H1 (cell line): ENCODE measurements around the gene ANK3. TPM values are rescaled to one million over a fixed set of nuclear protein-coding genes. Genes with fewer than 3 reads are reported as not detected.

ENCODE experiments used
- CTCF ChIA-PET: fragments of 300-600 bp; sonication (Branson Sonifier 250); formaldehyde crosslinking; loops from one replicate; lab custom pipeline; 2021; ENCODE audit not compliant: partially characterized antibody; lab: Charles Lee
- POLR2A ChIA-PET: fragments of 300-600 bp; sonication (Branson Sonifier 250); formaldehyde crosslinking; loops from one replicate; lab custom pipeline; 2021; ENCODE audit warnings: inconsistent platforms; ENCODE audit not compliant: partially characterized antibody; lab: Charles Lee
- DNase-seq, 2 experiments: peaks; one replicate each; pipeline versions ENCODE4 v3.0.0 to v3.0.0-alpha.2; 2010 to 2022; ENCODE audit warnings: low spot score in 2 of 2, low read depth in 1 of 2, mixed read lengths in 1 of 2
- FAIRE-seq: peaks from 2 replicates; lab custom pipeline; 2011; peaks lifted over from hg19 to GRCh38; lab: Jason Lieb, UNC
- H2AFZ ChIP-seq: 2 replicates; pipeline ENCODE4 v1.8.1; 2012; ENCODE audit warnings: low read length, inconsistent platforms
- H2AK5ac ChIP-seq: 2 replicates; pipeline ENCODE4 v1.6.1; 2013; ENCODE audit warnings: low read depth, low read length
- H2BK120ac ChIP-seq: replicated peaks from 2 replicates; pipeline ENCODE3; 2013; ENCODE audit warnings: low read depth, low read length, inconsistent platforms
- H2BK12ac ChIP-seq: 2 replicates; pipeline ENCODE4 v1.6.1; 2013; ENCODE audit warnings: low read depth, low read length
- H2BK15ac ChIP-seq: 2 replicates; pipeline ENCODE4 v1.6.1; 2013; ENCODE audit warnings: low read length
- H2BK20ac ChIP-seq: 2 replicates; pipeline ENCODE4 v1.6.1; 2013; ENCODE audit warnings: low read length
- H2BK5ac ChIP-seq: 2 replicates; pipeline ENCODE4 v1.6.1; 2013; ENCODE audit warnings: low read depth, low read length
- H3K14ac ChIP-seq: 2 replicates; pipeline ENCODE4 v1.6.1; 2013; ENCODE audit warnings: inconsistent platforms; ENCODE audit not compliant: insufficient read length
- H3K18ac ChIP-seq: 2 replicates; pipeline ENCODE4 v1.6.1; 2013; ENCODE audit warnings: low read length; ENCODE audit errors: extremely low read depth
- H3K23ac ChIP-seq: 2 replicates; pipeline ENCODE4 v1.6.1; 2013; ENCODE audit warnings: inconsistent platforms; ENCODE audit not compliant: insufficient read length
- H3K23me2 ChIP-seq: 2 replicates; pipeline ENCODE4 v1.6.1; 2013; ENCODE audit warnings: low read depth, low read length
- H3K27ac ChIP-seq: 2 replicates; pipeline ENCODE4 v1.6.1; 2011; ENCODE audit warnings: low read depth, low read length, inconsistent platforms
- H3K27me3 ChIP-seq, 4 experiments: replicated peaks in 1 of 4; 1 replicate in 1 of 4; 2 replicates in 3 of 4; pipeline versions ENCODE4 v1.6.1 to v1.8.1; 2011 to 2013; ENCODE audit warnings: low read length in 3 of 4, mild to moderate bottlenecking in 3 of 4, inconsistent platforms in 2 of 4, mixed read lengths in 2 of 4, moderate library complexity in 1 of 4; ENCODE audit not compliant: control insufficient read depth in 3 of 4, insufficient read depth in 3 of 4; ENCODE audit errors: extremely low read depth in 1 of 4
- H3K36me3 ChIP-seq, 4 experiments: 2 replicates each; pipeline versions ENCODE4 v1.6.1 to v1.8.1; 2011 to 2013; ENCODE audit warnings: mild to moderate bottlenecking in 4 of 4, low read length in 3 of 4, moderate library complexity in 2 of 4, control low read depth in 1 of 4, inconsistent platforms in 1 of 4; ENCODE audit not compliant: insufficient read depth in 4 of 4, control insufficient read depth in 2 of 4
- H3K4ac ChIP-seq: replicated peaks from 2 replicates; pipeline ENCODE3; 2013; ENCODE audit warnings: low read length, low read depth, mixed read lengths, inconsistent platforms; ENCODE audit not compliant: insufficient read length
- H3K4me1 ChIP-seq, 4 experiments: replicated peaks in 1 of 4; 1 replicate in 1 of 4; 2 replicates in 3 of 4; pipeline versions ENCODE4 v1.6.1 to v1.8.1; 2011 to 2013; ENCODE audit warnings: low read length in 3 of 4, inconsistent platforms in 2 of 4, mixed read lengths in 1 of 4; ENCODE audit not compliant: insufficient read depth in 4 of 4, control insufficient read depth in 3 of 4
- H3K4me2 ChIP-seq, 2 experiments: 2 replicates each; pipeline versions ENCODE4 v1.6.1 to v1.8.1; 2011 to 2013; ENCODE audit warnings: low read depth in 2 of 2, low read length in 2 of 2, control low read depth in 1 of 2, inconsistent platforms in 1 of 2, mild to moderate bottlenecking in 1 of 2; ENCODE audit not compliant: insufficient read depth in 1 of 2
- H3K4me3 ChIP-seq, 4 experiments: fragments of 200-600, 300-600 bp in 1 of 4; sonication (generic), shearing (Covaris generic), sonication (Bioruptor Twin) in 1 of 4; 2 replicates each; pipeline versions ENCODE4 v1.5.1 to v1.8.1; 2011 to 2016; ENCODE audit warnings: low read length in 4 of 4, low read depth in 3 of 4, control low read depth in 2 of 4, inconsistent platforms in 2 of 4, mild to moderate bottlenecking in 2 of 4, mixed read lengths in 1 of 4, moderate library complexity in 1 of 4; ENCODE audit not compliant: insufficient read depth in 2 of 4; ENCODE audit errors: extremely low read depth in 1 of 4
- H3K56ac ChIP-seq: replicated peaks from 2 replicates; pipeline ENCODE3; 2013; ENCODE audit warnings: low read depth, mild to moderate bottlenecking, mixed read lengths, low read length, inconsistent platforms; ENCODE audit not compliant: insufficient read length
- H3K79me1 ChIP-seq: 2 replicates; pipeline ENCODE4 v1.6.1; 2013; ENCODE audit warnings: low read depth, low read length, control low read depth
- H3K79me2 ChIP-seq, 2 experiments: 2 replicates each; pipeline versions ENCODE4 v1.6.1 to v1.8.1; 2012 to 2013; ENCODE audit warnings: low read length in 2 of 2, mild to moderate bottlenecking in 2 of 2, inconsistent platforms in 1 of 2; ENCODE audit not compliant: insufficient read depth in 2 of 2, control insufficient read depth in 1 of 2
- H3K9ac ChIP-seq, 4 experiments: replicated peaks in 1 of 4; 1 replicate in 1 of 4; 2 replicates in 3 of 4; pipeline versions ENCODE4 v1.6.1 to v1.8.1; 2011 to 2013; ENCODE audit warnings: low read depth in 3 of 4, low read length in 3 of 4, control low read depth in 2 of 4, mild to moderate bottlenecking in 2 of 4, moderate library complexity in 2 of 4, inconsistent platforms in 1 of 4; ENCODE audit errors: extremely low read depth in 1 of 4
- H3K9me3 ChIP-seq, 2 experiments: 2 replicates each; pipeline versions ENCODE4 v1.6.1 to v1.8.1; 2012 to 2013; ENCODE audit warnings: mild to moderate bottlenecking in 2 of 2, moderate library complexity in 2 of 2, control low read depth in 1 of 2, inconsistent platforms in 1 of 2, low read depth in 1 of 2, low read length in 1 of 2, mixed read lengths in 1 of 2; ENCODE audit not compliant: insufficient read depth in 2 of 2
- H4K20me1 ChIP-seq, 2 experiments: replicated peaks in 1 of 2; 2 replicates each; pipeline versions ENCODE3 to v1.8.1; 2011 to 2013; ENCODE audit warnings: inconsistent platforms in 2 of 2, low read length in 2 of 2, mild to moderate bottlenecking in 1 of 2; ENCODE audit not compliant: insufficient read depth in 2 of 2, control insufficient read depth in 1 of 2
- H4K5ac ChIP-seq: 2 replicates; pipeline ENCODE4 v1.6.1; 2013; ENCODE audit warnings: low read length, low read depth, mixed read lengths, inconsistent platforms; ENCODE audit not compliant: insufficient read length
- H4K8ac ChIP-seq: 2 replicates; pipeline ENCODE4 v1.8.0; 2013; ENCODE audit warnings: mild to moderate bottlenecking, moderate library complexity, low read length, inconsistent platforms; ENCODE audit not compliant: insufficient read depth; ENCODE audit errors: extremely low read depth
- H4K91ac ChIP-seq: replicated peaks from 2 replicates; pipeline ENCODE3; 2013; ENCODE audit warnings: low read length, mixed read lengths, inconsistent platforms; ENCODE audit not compliant: insufficient read length
- EZH2 ChIP-seq: fragments of 200-600 bp; sonication (generic); IDR thresholded peaks from 2 replicates; pipeline ENCODE4 v1.7.1; 2012; ENCODE audit warnings: low read depth, mild to moderate bottlenecking, moderate library complexity, low read length, inconsistent platforms; ENCODE audit not compliant: severe bottlenecking
- GABPA ChIP-seq: IDR thresholded peaks from 2 replicates; pipeline ENCODE4 v1.6.1; 2011; ENCODE audit warnings: mild to moderate bottlenecking, low read length, moderate library complexity, borderline replicate concordance; ENCODE audit not compliant: insufficient read depth
- GTF2F1 ChIP-seq: IDR thresholded peaks from 2 replicates; pipeline ENCODE4 v1.6.1; 2012; ENCODE audit warnings: low read depth, low read length, improper control_type of control experiment, borderline replicate concordance
- NANOG ChIP-seq: IDR thresholded peaks from 2 replicates; pipeline ENCODE4 v1.6.1; 2011; ENCODE audit warnings: low read length, low read depth, mild to moderate bottlenecking, inconsistent platforms; ENCODE audit not compliant: insufficient read depth, poor library complexity, severe bottlenecking
- PHF8 ChIP-seq: fragments of 200-600 bp; sonication (generic); conservative IDR thresholded peaks from 2 replicates; pipeline ENCODE4 v1.7.1; 2012; ENCODE audit warnings: low read depth, mild to moderate bottlenecking, inconsistent platforms, low read length, moderate library complexity
- POLR2AphosphoS5 ChIP-seq: IDR thresholded peaks from 2 replicates; pipeline ENCODE4 v1.6.1; 2011; ENCODE audit warnings: low read depth, low read length
- RXRA ChIP-seq: IDR thresholded peaks from 2 replicates; pipeline ENCODE4 v1.6.1; 2011; ENCODE audit warnings: low read depth, mild to moderate bottlenecking, low read length, moderate library complexity; ENCODE audit not compliant: insufficient read depth
- SP1 ChIP-seq: IDR thresholded peaks from 2 replicates; pipeline ENCODE4 v1.6.1; 2011; ENCODE audit warnings: low read depth, low read length
- SP4 ChIP-seq: IDR thresholded peaks from 2 replicates; pipeline ENCODE4 v1.6.1; 2012; ENCODE audit warnings: low read length, inconsistent platforms
- SRF ChIP-seq: IDR thresholded peaks from 2 replicates; pipeline ENCODE4 v1.6.1; 2011; ENCODE audit warnings: mild to moderate bottlenecking, low read depth, low read length, moderate library complexity
- SUZ12 ChIP-seq: fragments of 200-600 bp; sonication (generic); IDR thresholded peaks from 2 replicates; pipeline ENCODE4 v1.6.1; 2012; ENCODE audit warnings: mild to moderate bottlenecking, inconsistent platforms, low read length, moderate library complexity, mixed read lengths
- TEAD4 ChIP-seq: IDR thresholded peaks from 2 replicates; pipeline ENCODE4 v1.6.1; 2012; ENCODE audit warnings: low read depth, low read length, inconsistent platforms, mixed read lengths
- ZNF274 ChIP-seq: IDR thresholded peaks from 2 replicates; pipeline ENCODE4 v1.7.0; 2012; ENCODE audit warnings: low read length, borderline replicate concordance; ENCODE audit errors: extremely low read depth
- WGBS, 2 experiments: shearing (Covaris generic) in 1 of 2; methylation state at CpG; one replicate each; pipeline versions ENCODE4 v1.1.6 to v1.1.7; 2013 to 2015; ENCODE audit warnings: low lambda C conversion rate in 2 of 2, mixed read lengths in 2 of 2, inconsistent platforms in 1 of 2, low coverage in 1 of 2, missing lambda C conversion rate in 1 of 2; ENCODE audit not compliant: insufficient replicate concordance in 2 of 2, insufficient coverage in 1 of 2, insufficient read length in 1 of 2; ENCODE audit errors: extremely low coverage in 1 of 2, missing lambda C conversion rate in 1 of 2; 5-methylcytosine and 5-hydroxymethylcytosine counted together
- polyA plus RNA-seq, 7 experiments: library from polyadenylated mRNA; depleted of rRNA in 3 of 7; stranded (reverse) in 5 of 7; unstranded in 2 of 7; fragments of >200 nt in 5 of 7; fragments of 200-250 nt in 2 of 7; gene quantifications; 1 replicate in 5 of 7; 2 replicates in 1 of 7; 4 replicates in 1 of 7; pipeline versions ENCODE4 v1.2.1 to v1.2.3, GENCODE V29; 2011 to 2013; ENCODE audit warnings: missing spikeins in 2 of 7, mixed read lengths in 2 of 7
- total RNA-seq: library from RNA; stranded (reverse); fragmentation: NEBNext Ultra II Directional; extraction: Animal tissue kit (Norgen Biotek cat#: 25700); gene quantifications from 2 replicates; pipeline ENCODE4 v1.2.1, GENCODE V29; 2021
- TF ChIP-seq, protein P1 (sequence below): IDR thresholded peaks from 2 replicates; pipeline ENCODE4 v1.6.1; 2011; ENCODE audit warnings: low read length, improper control_type of control experiment

ANK3 gene
- total and polyA plus RNA-seq, 2 of the 8 experiments (the other 6 are each of a cell fraction or from before 2014, with no cell fraction given): 18.1 to 67.9 TPM

DNA sequence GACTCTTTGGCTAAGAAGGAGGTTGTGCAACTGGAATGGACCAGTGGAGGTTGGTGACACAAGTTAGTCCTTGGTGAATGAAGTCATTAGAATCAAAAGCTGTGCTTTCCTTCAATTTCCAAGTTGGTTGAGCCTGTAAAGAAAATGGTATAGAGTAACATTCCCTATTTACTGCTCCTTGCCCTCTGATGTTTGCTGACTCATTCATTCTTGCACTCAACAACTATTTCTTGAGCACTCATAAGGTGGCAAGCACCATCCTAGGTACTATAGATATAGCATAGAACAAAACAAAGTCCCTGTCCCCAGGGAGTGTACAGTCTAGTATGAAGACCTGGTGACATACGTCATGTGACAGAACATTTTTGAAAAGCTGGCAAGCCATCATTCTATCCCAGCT, 364.4 kb downstream of the ANK3 start:
- Histone ChIP-seq H4K5ac (no peak overlapping the region), H2BK5ac (no peak overlapping the region), H3K27me3 (no peaks in the 10 kb centered on the region), H3K14ac (no peak overlapping the region)
- no peak for TF ChIP-seq NANOG
- TF ChIP-seq PHF8: no peak
- TF ChIP-seq SP4: no peak
- TF ChIP-seq SRF: no peak
- no peak for TF ChIP-seq RXRA
- TF ChIP-seq TEAD4: no peak
- no peak for TF ChIP-seq POLR2AphosphoS5
- TF ChIP-seq, protein P1, sequence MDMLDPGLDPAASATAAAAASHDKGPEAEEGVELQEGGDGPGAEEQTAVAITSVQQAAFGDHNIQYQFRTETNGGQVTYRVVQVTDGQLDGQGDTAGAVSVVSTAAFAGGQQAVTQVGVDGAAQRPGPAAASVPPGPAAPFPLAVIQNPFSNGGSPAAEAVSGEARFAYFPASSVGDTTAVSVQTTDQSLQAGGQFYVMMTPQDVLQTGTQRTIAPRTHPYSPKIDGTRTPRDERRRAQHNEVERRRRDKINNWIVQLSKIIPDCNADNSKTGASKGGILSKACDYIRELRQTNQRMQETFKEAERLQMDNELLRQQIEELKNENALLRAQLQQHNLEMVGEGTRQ: no peak
- TF ChIP-seq ZNF274: no peak
- TF ChIP-seq EZH2: no peak
- no peak for TF ChIP-seq SUZ12
- no peak for TF ChIP-seq GABPA
- no peak for TF ChIP-seq SP1
- no peak for TF ChIP-seq GTF2F1
- TF ChIP-seq, all 59 proteins: peak for 0
- H3K27ac ChIP-seq: no peak overlapping the region
- no peak overlapping the region for H3K18ac ChIP-seq
- POLR2A ChIA-PET: interaction anchor here (1.5 kb wide), 1 partner anchor 117 kb away, joined by 5 read pairs; no protein-coding TSS in a partner anchor
- FAIRE-seq (no peak), DNase-seq (no peak)
- H4K91ac ChIP-seq: no peak overlapping the region
- H3K79me1 ChIP-seq: no peaks in the 10 kb centered on the region
- no peak overlapping the region for H3K4me3 ChIP-seq
- no peaks in the 10 kb centered on the region for H3K36me3 ChIP-seq
- H2BK120ac ChIP-seq: no peak overlapping the region
- H3K56ac ChIP-seq: no peak overlapping the region
- H3K23me2 ChIP-seq: no peaks in the 10 kb centered on the region
- CTCF ChIA-PET: interaction anchor here (0.7 kb wide), 1 partner anchor 10 kb away, joined by 3 read pairs; no protein-coding TSS in a partner anchor
- H3K4ac ChIP-seq: no peak overlapping the region
- no peak overlapping the region for H3K4me2 ChIP-seq
- no peaks in the 10 kb centered on the region for H3K79me2 ChIP-seq
- no peak overlapping the region for H2BK20ac ChIP-seq
- H2BK12ac ChIP-seq: no peak overlapping the region
- H3K23ac ChIP-seq: no peak overlapping the region
- H4K20me1 ChIP-seq: no peaks in the 10 kb centered on the region
- no peaks in the 10 kb centered on the region for H3K9me3 ChIP-seq
- H3K9ac ChIP-seq: no peak overlapping the region
- H2AFZ ChIP-seq: no peak overlapping the region
- WGBS, 2 experiments: 100% methylated on average over 1 of the region's 1 CpG; no CpG with 5 or more reads in 1 of the 2 experiments
- H2AK5ac ChIP-seq: no peak overlapping the region
- H4K8ac ChIP-seq: no peak overlapping the region
- no peaks in the 10 kb centered on the region for H3K4me1 ChIP-seq
- H2BK15ac ChIP-seq: no peak overlapping the region
